ENCODE data around the gene DNAH7. TPM values are rescaled to one million over a fixed set of nuclear protein-coding genes. Genes with fewer than 3 reads are reported as not detected.
"Not testable (repeated sequence)": the region's sequence is repeated elsewhere in the genome, so short reads cannot be mapped to it uniquely, and the experiment has no call there.

DNAH7 gene
- total RNA-seq, 1 experiment from 2014 or later = 0.92 TPM

DNA sequence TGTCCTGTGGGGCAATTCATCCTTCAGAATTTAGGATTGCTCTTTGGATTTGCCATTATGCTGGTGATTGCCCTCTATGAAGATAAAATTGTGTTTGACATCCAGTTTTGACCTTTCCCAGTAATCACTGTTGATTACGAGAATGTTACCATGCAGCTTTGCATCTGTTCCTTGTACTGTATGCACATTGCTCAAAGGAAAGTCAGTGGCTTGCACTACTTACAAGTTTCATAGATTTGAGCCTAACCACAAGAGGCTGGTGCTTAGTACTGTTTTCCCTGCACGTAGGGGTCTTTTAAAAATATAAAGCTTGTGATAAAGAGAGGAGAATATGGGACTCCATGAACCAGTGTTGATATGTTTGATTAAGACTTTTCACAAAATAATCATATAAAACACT is 333.7 kb downstream of the DNAH7 start:
- DNase-seq (ENCODE audit: extremely low read depth, low read depth) = no peak

DNA sequence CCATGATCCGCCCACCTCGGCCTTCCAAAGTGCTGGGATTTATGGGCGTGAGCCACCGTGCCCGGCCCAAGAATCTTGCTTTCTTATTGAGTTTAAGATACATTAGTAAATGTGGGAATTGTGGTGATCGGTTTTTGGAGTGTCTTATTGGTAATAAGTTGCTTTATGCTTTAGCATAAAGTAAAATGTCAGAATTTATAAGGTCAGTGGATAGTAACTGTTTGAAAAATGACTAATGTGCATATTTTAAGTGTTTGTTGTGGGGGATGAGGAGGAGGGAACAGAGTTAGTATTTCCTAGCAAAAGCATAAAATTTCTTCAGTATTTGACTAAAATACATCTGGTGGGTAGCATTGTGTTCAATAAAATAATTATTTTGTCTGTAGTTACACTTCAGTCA is 334.2 kb downstream of the DNAH7 start:
- DNase-seq (ENCODE audit: extremely low read depth, low read depth) = no peak

DNA sequence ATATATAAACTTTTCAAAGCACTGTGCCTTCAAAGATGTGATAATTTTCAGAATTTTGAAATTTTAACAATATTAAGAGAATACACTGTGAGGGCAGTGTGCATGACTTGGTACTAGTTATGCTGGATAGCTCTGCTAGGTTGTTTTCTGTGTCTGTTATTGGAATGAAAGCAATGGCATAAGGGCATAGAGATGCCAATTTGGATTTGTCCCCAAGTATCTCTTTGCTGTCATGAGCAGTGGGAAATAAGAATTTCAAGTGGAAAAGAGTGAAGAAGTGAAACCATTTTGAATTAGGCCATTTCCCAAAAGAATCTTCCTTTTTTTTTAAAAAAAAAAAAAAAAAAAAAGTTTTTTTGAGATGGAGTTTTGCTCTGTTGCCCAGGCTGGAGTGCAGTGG is 334.8 kb downstream of the DNAH7 start:
- no peak for DNase-seq (ENCODE audit: extremely low read depth, low read depth)

DNA sequence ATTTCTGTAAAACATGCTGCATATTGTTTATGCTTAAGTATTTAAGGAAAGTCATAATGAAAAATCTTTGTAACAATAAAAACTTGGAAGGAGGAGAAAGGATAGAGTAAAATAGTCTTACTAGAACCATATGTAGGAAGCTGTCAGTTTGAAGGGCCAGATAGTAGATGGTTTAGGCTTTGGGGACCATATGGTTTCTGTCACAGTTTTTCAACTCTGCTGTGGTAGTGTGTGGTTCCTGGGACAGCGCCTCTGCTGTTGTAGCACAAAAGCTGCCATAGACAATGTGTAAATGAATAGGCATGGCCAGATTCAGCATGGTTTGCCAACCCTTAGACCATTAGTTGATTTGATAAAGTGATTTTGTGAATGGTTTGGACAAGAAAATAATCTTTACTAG is 336.1 kb downstream of the DNAH7 start:
- no peak for DNase-seq (ENCODE audit: extremely low read depth, low read depth)

DNA sequence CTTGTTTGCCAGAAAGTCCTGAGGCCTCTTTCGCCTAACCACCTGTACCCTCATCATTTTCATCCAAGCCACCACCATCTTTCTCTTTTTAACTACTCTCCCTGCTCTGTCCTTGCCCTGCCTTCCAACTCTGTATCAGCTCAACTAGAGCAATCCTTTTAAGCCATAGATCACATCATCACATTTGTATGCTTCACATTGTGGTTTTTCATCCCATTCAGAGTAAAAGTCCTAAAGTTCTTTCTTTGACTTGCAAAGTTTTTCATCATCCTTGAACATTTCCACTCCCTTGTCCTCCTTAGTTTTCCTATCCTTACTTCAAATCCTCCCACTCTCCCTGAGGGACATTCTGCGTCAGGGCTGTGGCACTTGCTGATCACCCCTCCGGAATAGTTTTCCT is 337.7 kb downstream of the DNAH7 start:
- DNase-seq (ENCODE audit: extremely low read depth, low read depth) = no peak

DNA sequence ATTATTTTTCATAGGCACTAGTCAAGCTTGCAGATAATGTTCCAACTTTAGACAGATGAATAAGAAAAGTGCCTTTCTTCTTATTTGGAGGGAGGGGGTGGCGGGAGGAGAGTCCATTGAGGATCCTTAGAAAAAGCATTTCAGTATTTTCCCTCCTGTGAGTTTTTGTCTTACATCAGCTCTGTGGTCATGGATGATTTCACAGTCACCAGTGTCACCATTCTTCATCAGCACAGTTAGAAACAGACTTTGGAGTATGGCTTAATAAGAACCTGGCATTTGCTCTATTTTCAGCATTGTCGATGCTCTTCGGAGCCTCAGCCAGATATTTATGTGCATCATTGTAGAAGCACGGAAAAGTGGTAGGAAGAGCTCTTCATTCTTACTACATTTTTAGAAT is 341.5 kb downstream of the DNAH7 start:
- DNase-seq (ENCODE audit: extremely low read depth, low read depth) = no peak

DNA sequence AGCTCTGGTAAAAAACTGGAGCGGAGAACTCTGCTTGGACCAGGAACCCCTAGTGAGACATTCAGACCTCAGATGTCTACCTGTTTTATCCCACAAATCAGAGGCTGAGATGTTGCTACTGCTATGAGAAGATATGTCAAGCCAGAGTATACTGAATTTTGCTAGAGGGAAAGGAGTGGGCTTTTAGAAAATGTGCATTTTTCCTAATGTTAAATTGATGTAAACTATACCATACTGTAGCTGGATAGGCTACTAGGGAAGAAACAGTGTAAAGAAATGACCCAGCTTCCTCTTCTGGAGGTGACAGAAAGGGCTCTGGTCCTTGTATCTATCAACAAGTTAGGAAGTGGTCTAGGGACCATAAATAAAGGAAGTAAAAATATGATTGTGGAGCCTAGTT is 346.6 kb downstream of the DNAH7 start:
- no peak for DNase-seq (ENCODE audit: extremely low read depth, low read depth)

DNA sequence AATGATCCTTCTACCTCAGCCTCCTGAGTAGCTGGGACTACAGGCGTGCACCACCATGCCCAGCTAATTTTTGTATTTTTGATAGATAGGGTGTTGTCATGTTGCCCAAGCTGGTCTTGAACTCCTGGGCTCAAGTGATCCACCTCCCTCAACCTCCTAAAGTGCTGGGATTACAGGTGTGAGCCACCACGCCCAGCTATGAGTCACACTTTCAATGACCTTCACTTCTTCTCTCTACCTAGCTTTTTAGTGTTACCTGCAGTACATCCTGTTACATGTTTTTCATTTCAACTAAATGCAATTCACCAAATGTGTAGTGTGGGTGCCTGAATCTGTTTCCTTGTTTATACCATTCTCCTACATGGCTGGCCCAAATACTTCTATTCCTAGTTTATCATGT is 347.6 kb downstream of the DNAH7 start:
- DNase-seq (ENCODE audit: extremely low read depth, low read depth) = no peak

DNA sequence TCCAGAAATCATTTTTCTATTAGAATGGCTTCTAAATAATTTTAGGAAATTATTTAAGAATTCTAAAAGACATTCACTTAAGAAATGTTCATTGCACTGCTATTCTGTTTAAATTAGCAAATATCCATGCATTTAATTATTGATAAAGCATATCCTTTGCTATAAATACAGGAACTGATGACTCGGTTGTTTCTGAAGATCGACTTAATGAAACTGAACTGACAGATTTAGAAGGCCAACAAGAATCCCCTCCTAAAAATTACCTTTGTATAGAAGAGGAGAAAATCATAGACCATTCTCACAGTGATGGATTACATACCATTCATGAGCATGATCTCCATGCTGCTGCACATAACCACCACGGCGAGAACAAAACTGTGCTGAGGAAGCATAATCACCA is 352.2 kb downstream of the DNAH7 start:
- DNase-seq (ENCODE audit: extremely low read depth, low read depth) = no peak

DNA sequence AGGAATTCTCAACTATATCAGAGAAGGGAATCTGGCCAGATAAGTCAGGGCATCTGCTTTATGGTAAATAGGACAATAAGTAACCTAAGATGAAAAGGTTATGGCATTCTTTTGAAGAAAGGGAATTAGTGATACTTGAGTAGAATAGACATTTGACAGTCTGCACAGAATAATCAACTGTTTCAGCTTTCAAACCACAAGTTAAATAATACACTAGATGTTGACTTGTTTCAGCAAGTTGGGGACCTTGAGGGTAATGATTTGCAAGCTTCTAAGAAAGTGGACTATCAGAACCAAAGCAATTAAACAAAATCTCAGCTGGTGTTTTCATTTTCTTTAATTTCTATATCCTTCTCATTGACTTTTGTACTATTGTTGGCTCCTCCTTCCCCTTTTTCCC is 357.2 kb downstream of the DNAH7 start:
- DNase-seq (ENCODE audit: extremely low read depth, low read depth) = no peak

DNA sequence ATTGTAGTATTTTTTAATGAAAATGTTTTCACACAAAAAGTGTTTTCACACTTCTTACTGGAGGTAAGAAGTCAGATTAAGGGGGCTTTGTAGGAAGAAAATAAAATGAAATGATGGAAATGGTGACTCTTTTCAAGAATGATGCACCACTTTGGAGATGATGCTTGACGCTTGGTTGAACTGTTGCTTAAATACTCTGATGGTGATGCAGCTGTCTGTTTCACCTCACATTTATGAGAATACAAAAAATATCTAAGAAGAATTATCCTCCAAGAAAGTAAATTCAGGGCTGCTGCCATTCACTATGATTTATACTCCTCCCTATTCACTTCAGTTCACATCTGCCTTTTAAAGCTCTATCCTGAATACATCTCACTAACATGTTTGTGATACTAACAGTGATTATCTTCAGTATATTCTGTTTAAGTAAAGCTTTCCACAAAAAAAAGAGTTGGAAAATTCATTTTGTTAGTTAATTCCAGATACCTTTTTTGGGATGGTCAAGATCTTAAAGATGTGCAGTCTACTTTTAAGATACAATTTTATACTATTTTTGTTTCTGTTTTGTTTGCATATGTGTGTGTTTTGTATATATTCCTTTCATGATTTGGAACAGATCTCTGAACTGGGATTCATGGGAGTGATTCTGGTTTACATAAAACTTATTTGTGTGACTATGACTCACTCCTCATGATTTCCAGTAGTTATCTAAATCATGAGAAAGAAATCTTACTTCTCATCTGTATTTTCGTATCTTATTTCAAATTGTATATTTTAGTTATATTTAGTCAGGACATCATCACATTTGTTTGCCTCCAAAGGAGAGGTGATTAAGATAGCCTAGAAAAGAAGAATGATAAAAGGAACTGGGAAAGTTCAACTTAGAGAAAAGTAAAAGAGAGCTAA is 358.5 kb downstream of the DNAH7 start:
- DNase-seq (ENCODE audit: extremely low read depth, low read depth) = no peak

DNA sequence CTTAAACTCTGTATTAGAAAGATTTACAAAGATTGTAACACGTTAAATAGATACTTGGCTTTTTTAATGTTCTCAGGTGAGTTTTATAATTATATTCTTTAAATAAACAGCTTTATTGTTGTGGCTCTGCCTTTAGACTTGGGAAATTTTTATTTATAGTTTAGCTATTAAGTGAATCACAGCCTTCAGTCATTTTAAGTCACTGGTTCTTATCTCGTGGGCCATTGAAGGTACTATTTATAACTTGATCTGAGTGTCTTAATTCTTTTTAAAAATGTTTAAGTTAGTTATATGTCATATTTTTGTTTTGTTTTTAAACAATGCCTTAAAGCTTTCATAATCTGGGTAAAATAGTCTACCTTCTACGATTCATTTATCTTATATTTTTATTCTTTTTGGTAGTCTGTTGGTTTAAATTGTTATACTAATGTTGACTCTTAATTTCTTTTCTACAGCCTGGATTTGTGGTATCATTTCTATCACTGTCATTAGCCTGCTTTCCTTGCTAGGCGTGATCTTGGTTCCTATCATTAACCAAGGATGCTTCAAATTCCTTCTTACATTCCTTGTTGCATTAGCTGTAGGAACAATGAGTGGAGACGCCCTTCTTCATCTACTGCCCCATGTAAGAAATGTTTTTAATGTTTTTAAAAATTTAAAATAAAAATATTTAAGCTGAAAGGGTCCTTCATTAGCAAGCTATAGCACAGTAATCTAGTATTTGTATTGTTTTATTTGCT is 362.3 kb downstream of the DNAH7 start:
- DNase-seq (ENCODE audit: extremely low read depth, low read depth) = no peak

DNA sequence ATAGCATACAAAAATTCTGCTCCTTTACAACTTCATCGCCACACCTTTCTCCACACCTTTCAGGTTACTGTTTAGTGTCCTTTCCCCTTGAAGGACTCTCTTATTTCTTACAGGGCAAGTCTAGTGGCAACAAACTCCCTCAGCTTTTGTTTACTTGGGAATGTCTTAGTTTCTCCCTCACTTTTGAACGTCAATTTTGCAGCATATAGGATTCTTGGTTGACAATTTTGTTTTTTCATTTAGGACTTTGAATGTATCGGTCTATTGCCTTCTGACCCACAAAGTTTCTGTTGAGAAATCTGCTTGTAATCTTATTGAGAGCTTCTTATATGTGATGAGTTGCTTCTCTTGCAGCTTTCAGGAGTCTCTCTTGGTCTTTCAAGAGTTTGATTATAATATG is 368.2 kb downstream of the DNAH7 start:
- no peak for DNase-seq (ENCODE audit: extremely low read depth, low read depth)

DNA sequence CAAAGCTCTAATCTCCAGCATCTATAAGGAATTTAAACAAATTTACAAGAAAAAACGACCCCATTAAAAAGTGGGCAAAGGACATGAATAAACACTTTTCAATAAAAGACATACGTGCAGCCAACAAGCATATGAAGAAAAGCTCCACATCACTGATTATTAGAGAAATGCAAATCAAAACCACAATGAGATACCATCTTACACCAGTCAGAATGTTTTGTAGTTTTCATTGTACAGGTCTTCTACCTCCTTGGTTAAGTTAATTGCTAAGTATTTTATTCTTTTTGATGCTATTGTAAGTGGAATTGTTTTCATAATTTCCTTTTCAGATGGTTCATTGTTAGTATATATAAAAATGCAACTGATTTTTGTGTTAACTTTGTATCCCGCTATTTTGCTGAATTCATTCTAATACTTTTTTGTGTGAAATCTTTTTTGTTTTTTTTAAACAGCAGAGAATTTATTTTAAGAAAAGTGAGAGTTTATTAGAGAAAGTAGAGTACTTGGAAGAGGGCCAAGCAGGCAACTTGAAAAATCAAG is 370.9 kb downstream of the DNAH7 start:
- no peak for DNase-seq (ENCODE audit: extremely low read depth, low read depth)

DNA sequence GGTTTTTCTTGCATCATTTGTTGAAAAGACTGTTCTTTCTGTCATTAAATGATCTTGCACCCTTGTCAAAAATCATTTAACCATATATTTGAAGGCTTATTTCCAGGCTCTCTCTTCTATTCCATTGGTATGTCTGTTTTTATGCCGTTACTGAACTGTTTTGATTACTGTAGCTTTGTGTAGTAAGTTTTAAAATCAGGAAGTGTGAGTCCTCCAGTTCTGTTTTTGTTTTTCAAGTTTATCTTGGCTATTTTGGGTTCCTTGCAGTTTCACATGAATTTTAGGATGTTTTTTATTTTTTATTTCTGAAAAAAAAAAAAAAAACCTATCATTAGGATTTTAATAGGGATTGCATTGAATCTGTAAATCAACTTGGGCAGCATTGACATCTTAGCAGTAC is 372.6 kb downstream of the DNAH7 start:
- no peak for DNase-seq (ENCODE audit: extremely low read depth, low read depth)

DNA sequence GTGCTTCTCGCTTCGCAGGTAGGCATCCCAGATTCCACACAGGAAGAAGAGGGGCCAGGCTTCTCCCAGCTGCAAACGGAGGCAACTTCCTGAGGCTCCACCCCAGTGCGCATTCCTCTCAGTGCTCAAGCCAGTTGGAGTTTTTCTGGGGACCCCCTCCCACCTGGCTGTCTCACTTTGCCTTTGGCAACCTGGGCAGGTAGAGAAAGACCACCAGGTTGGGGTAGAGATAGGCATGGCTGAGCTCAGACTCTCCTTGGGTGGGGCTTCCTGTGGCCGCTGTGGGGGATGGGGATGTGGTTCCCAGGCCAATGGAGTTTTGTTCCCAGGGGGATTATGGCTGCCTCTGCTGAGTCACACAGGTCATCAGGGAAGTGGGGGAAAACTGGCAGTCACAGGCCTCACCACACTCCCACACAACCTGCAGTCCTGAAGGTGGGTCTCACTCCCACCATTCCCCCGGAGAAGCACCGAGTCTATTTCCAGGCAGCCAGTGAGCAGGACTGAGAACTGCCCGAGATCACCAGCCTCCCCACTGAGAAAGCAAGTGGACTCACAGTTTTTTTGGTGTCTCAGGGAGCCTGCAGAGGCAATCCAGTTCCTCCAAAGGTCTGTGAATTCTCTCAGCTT is 373.5 kb downstream of the DNAH7 start:
- DNase-seq (ENCODE audit: extremely low read depth, low read depth) = no peak

DNA sequence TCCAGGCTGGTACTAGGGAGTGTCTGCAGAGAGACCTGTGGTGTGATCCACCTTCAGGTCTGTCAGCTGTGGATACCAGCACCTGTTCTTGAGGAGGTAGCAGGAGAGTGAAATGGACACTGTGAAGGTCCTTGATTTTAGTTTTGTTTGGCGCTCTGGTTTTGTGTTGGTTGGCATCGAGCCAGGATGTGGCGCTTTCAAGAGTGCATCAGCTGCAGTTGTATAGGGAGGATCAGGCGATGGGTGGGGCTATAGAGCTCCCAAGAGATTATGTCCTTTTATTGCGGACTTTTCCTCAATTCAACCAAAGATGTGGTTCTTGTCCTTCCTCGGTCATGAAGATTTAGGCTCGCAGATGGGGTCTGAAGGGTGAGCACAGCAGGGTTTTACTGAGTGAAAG is 374.1 kb downstream of the DNAH7 start:
- DNase-seq (ENCODE audit: extremely low read depth, low read depth) = no peak

DNA sequence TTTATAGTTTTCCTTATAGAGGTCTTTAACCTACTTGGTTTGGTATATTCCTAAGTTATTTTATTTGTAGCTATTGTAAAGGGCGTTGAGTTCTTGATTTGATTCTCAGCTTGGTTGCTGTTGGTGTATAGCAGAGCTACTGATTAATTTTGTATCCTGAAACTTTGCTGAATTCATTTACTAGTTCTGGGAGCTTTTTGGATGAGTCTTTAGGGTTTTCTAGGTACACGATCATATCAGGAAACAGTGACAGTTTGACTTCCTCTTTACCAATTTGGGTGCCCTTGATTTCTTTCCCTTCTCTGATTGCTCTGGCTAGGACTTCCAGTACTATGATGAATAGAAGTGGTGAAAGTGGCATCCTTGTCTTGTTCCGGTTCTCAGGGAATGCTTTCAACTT is 376.1 kb downstream of the DNAH7 start:
- DNase-seq (ENCODE audit: extremely low read depth, low read depth) = not testable (repeated sequence)
